HG03565 (cell line): Measurements from ENCODE around the gene CNIH2.
A peak's percentile ranks its signal among the peaks of the same experiment; 100 is the strongest.

Source experiments
- ATAC-seq: cut with Tn5 transposase; IDR thresholded peaks from one replicate; pipeline ENCODE4 v1.9.1; 2021; ENCODE audit warnings: mild to moderate bottlenecking, moderate library complexity; ENCODE audit not compliant: unreplicated experiment

CNIH2 gene

GRCh38 chr11:66328031-66328301 lies 50.0 kb downstream of the CNIH2 start:
- no peak for ATAC-seq

- ATAC-seq, result peak; percentile 59
Observed at GRCh38 chr11:66328302-66329144, 50.5 kb downstream of the CNIH2 start.

DNA sequence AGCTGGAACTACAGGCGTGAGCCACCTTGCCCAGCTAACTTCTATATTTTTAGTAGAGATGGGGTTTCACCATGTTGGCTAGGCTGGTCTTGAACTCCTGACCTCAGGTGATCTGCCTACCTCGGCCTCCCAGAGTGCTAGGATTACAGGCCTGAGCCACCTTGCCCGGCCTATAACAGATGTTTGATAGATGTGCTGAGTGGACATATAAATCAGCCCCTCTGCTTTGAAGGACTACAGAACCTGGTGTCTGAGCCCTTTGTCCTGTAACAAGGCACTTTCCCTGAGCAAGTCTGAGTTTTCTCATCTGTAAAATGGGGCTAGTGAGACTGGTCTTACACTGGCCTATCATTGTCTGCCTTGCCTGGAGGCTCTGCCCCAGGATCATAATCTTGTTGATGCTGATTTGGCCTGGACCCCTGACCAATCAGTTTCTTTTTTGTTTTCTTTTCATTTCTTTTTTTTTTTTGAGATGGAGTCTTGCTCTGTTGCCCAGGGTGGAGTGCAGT lies 51.2 kb downstream of the CNIH2 start:
- ATAC-seq, result no peak

- no peak for ATAC-seq
Observed at GRCh38 chr11:66330931-66331330, 53.0 kb downstream of the CNIH2 start.

- no peak for ATAC-seq
Observed at GRCh38 chr11:66331542-66332370, 53.8 kb downstream of the CNIH2 start.

GRCh38 chr11:66332371-66333219 lies 54.6 kb downstream of the CNIH2 start:
- no peak for ATAC-seq

GRCh38 chr11:66333220-66333877 lies 55.4 kb downstream of the CNIH2 start:
- ATAC-seq, result no peak
